Cardiac fibroblast (primary cell): ENCODE data around the gene E2F2.
A peak's percentile ranks its signal among the peaks of the same experiment; 100 is the strongest.

Experiments
- DNase-seq, 2 donors: peaks; one replicate each; pipeline versions ENCODE4 v3.0.0 to v3.0.0-alpha.2; 2010; ENCODE audit warnings: low read depth in 2 of 2
- H3K4me3 ChIP-seq, 2 donors: replicated peaks in 1 of 2; 1 replicate in 1 of 2; 2 replicates in 1 of 2; pipeline ENCODE4 v1.5.1; 2011; ENCODE audit warnings: low read depth in 2 of 2, low read length in 2 of 2, mild to moderate bottlenecking in 2 of 2, moderate library complexity in 1 of 2
- CTCF ChIP-seq: IDR thresholded peaks from one replicate; pipeline ENCODE4 v1.5.1; 2011; ENCODE audit warnings: low read depth, mild to moderate bottlenecking, low read length, inconsistent platforms

The E2F2 gene

GRCh38 chr1:23533246-23534023 lies 2.4 kb upstream of the E2F2 start:
- DNase-seq, result no peak
- no peak for TF ChIP-seq CTCF
- no peak overlapping the region for H3K4me3 ChIP-seq

DNA sequence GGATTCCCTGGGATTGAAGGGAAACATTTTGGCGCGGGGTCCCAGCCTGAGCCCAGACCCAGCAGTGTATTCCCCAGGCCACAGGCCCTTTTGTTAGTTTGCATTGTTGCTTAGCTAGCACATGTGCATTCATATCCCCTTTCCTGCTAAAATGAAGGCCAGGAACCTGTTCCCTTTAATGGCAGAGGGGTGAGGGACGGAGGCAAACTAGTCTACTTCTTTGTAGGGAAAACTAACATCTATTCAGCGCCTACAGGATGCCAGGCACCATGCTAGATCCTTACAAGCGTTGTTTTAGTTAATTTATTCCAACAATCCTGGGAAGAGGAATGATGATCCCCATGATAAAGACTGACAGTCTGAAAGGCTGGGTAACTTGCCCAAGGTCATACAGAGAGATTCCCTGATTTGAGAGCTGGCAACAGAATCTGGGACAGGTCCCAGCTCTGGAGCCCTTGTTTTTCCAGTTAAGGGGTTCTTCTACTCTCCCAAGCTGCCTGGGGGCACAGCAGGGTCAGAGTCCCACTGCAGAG lies 595 bp upstream of the E2F2 start:
- no peak for TF ChIP-seq CTCF
- DNase-seq, result no peak

GRCh38 chr1:23530087-23530746 lies 816 bp downstream of the E2F2 start:
- H3K4me3 ChIP-seq, result peak overlapping the region; percentile 54 to 59
- TF ChIP-seq CTCF, result no peak
- no peak for DNase-seq

More for the DNA sequence above, 595 bp upstream of the E2F2 start:
- peak overlapping the region; percentile 17 to 18 for H3K4me3 ChIP-seq

DNA sequence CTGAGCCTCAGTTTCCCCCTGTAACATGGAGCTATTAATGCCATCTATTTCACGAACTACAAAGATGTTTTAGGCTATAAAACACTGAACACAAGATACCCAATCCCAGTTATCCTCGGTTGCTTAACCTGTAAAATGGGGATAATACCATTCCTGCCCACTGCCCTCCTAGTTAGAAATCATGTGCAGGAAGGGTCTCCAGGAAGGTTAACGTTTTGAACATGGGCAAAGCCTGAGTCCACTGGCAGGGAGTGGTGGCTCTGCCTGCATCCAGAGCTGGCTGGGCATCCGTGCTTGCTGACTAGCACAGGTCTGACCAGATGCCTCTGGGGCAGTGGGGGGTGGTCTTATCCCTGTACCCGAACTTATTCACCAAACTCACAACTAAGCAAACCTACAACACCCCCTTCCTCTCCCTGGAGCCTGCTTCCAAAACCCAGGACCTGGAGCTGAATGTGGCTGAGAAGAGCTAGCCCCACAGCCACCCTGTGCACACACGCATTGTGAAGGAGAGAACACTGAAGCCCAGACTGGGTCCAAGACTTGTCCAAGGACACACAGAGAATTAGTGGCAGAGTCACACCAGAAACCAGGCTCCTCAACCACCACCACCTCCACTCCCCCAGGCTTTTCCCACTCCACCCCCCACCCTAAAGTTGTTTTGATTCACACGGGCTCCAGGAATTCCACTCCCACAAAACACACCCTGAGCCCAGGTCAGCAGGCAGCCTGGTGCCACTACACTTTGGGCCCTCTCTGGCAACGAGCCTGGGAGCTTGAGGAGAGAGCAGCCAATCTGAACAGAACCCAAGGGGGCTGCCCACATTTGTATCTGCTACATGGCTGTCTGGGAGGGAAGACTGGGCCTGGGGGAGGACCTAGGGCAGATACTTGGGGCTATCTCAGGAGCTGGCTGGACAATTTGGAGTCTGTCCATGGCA lies 1.6 kb downstream of the E2F2 start:
- TF ChIP-seq CTCF, result no peak
- no peak for DNase-seq
- no peak overlapping the region for H3K4me3 ChIP-seq

- TF ChIP-seq CTCF, result no peak
- H3K4me3 ChIP-seq, result no peak overlapping the region
- DNase-seq, result peak; percentile 82
These were observed 2.6 kb downstream of the E2F2 start for GRCh38 chr1:23528250-23528978.

DNA sequence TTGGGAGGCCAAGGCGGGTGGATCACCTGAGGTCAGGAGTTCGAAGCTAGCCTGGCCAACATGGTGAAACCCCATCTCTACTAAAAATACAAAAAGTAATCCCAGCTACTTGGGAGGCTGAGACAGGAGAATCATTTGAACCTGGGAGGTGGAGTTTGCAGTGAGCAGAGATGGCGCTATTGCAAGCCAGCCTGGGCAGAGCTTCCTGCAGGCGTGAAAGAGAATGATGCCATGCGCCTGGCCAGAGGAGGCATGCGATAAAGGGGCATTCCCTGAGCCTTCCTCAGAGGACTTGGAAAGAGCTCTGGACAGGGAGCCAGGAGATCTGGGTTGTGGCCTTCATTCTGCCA lies 3.2 kb downstream of the E2F2 start:
- H3K4me3 ChIP-seq, result no peak overlapping the region
- DNase-seq, result no peak
- TF ChIP-seq CTCF, result no peak
